Anterior cingulate cortex (tissue), 58 donors: ENCODE results near the gene ABCF2.

Experiments used
- DNase-seq, 58 donors: peaks; one replicate each; lab custom pipeline; 2025; lab: John Stamatoyannopoulos, UW

Gene ABCF2

GRCh38 chr7:151201344-151201743, 25.7 kb downstream of the ABCF2 start:
- DNase-seq, result no peak

- peak in 41 of 58 donors; percentile 3 to 67 (median 33) for DNase-seq
Measured at GRCh38 chr7:151198945-151199848, 27.8 kb downstream of the ABCF2 start.

- DNase-seq, result no peak
Measured at GRCh38 chr7:151197932-151198331, 29.1 kb downstream of the ABCF2 start.

- DNase-seq, result no peak
Measured at GRCh38 chr7:151195616-151196450, 31.2 kb downstream of the ABCF2 start.

GRCh38 chr7:151194188-151194587, 32.8 kb downstream of the ABCF2 start:
- no peak for DNase-seq

- DNase-seq, result no peak
Measured at GRCh38 chr7:151193203-151193978, 33.6 kb downstream of the ABCF2 start.

- DNase-seq, result no peak
Measured at GRCh38 chr7:151192002-151192539, 34.9 kb downstream of the ABCF2 start.

GRCh38 chr7:151191544-151191943, 35.5 kb downstream of the ABCF2 start:
- DNase-seq, result no peak

- DNase-seq, result no peak
Measured at GRCh38 chr7:151189038-151189437, 38.0 kb downstream of the ABCF2 start.

- no peak for DNase-seq
Measured at GRCh38 chr7:151188252-151188542, 38.8 kb downstream of the ABCF2 start.

GRCh38 chr7:151187409-151188251, 39.4 kb downstream of the ABCF2 start:
- no peak for DNase-seq

GRCh38 chr7:151186640-151187408, 40.2 kb downstream of the ABCF2 start, which contains the start of gene ASB10:
Gene ASB10 (minus strand): TSS chr7:151187250. CDS start chr7:151187130, 120 bp downstream.
- DNase-seq, result no peak

GRCh38 chr7:151185762-151186639, 41.0 kb downstream of the ABCF2 start:
- DNase-seq, result no peak

- DNase-seq, result no peak
Measured at GRCh38 chr7:151181011-151181431, 46.0 kb downstream of the ABCF2 start.

- DNase-seq, result no peak
Measured at GRCh38 chr7:151179946-151180345, 47.1 kb downstream of the ABCF2 start.

- DNase-seq, result no peak
Measured at GRCh38 chr7:151179287-151179860, 47.6 kb downstream of the ABCF2 start.

GRCh38 chr7:151178831-151179230, 48.2 kb downstream of the ABCF2 start:
- DNase-seq, result no peak
